Skeletal muscle satellite cell (primary cell): ENCODE data around the gene SYVN1. TPM values are rescaled to one million over a fixed set of nuclear protein-coding genes. Genes with fewer than 3 reads are reported as not detected.
"Not testable (repeated sequence)": the region's sequence is repeated elsewhere in the genome, so short reads cannot be mapped to it uniquely, and the experiment has no call there.

Experiments
- H3K27me3 ChIP-seq: 2 replicates; pipeline ENCODE4 v1.7.0; 2013; ENCODE audit warnings: low read length; ENCODE audit not compliant: control insufficient read depth, insufficient read depth
- H3K36me3 ChIP-seq: 2 replicates; pipeline ENCODE4 v1.7.0; 2013; ENCODE audit warnings: mild to moderate bottlenecking, control low read depth, low read length; ENCODE audit not compliant: insufficient read depth
- H3K4me1 ChIP-seq: 2 replicates; pipeline ENCODE4 v1.7.0; 2013; ENCODE audit warnings: low read length; ENCODE audit not compliant: control insufficient read depth, insufficient read depth
- H3K4me2 ChIP-seq: 2 replicates; pipeline ENCODE4 v1.7.0; 2013; ENCODE audit warnings: mild to moderate bottlenecking, low read length
- H3K4me3 ChIP-seq: 2 replicates; pipeline ENCODE4 v1.7.0; 2013; ENCODE audit warnings: low read length
- H3K9ac ChIP-seq: 2 replicates; pipeline ENCODE4 v1.7.0; 2013; ENCODE audit warnings: mild to moderate bottlenecking, low read depth, low read length, moderate library complexity
- H3K9me3 ChIP-seq: replicated peaks from 2 replicates; pipeline ENCODE4 v1.7.0; 2013; ENCODE audit warnings: mild to moderate bottlenecking, control low read depth, low read length
- total RNA-seq: library from RNA; depleted of rRNA; stranded (reverse); fragments of >200 nt; gene quantifications from 2 replicates; pipeline ENCODE4 v1.2.3, GENCODE V29; 2012; rRNA removed

SYVN1 gene
- total RNA-seq: 15.2 and 22.3 TPM in 2 replicates

- H3K27me3 ChIP-seq: no peaks in the 10 kb centered on the region
- H3K4me1 ChIP-seq: peaks cover 16% of the 10 kb centered on the region
- peak within 1 kb of the TSS; percentile 96 for H3K4me3 ChIP-seq
- H3K9me3 ChIP-seq: no peaks in the 10 kb centered on the region
- peaks cover 37% of the 10 kb centered on the region for H3K36me3 ChIP-seq
- peak within 1 kb of the TSS; percentile 98 for H3K9ac ChIP-seq
- peak within 1 kb of the TSS; percentile 91 for H3K4me2 ChIP-seq
These were observed at the start of gene SYVN1 for GRCh38 chr11:65134240-65134951. Gene SYVN1 (minus strand): TSS chr11:65134519. CDS start chr11:65133601, 918 bp downstream.

- Histone ChIP-seq H3K9me3 (no peaks in the 10 kb centered on the region), H3K27me3 (no peaks in the 10 kb centered on the region), H3K36me3 (peaks cover 44% of the 10 kb centered on the region), H3K4me3 (peak overlapping the region; percentile 100), H3K4me1 (peaks cover 20% of the 10 kb centered on the region), H3K4me2 (peak overlapping the region; percentile 96), H3K9ac (peak overlapping the region; percentile 97)
These were observed 49.0 kb upstream of the SYVN1 start for GRCh38 chr11:65183201-65183891.

- Histone ChIP-seq H3K36me3 (peaks cover 38% of the 10 kb centered on the region), H3K9ac (peak overlapping the region; percentile 97), H3K4me2 (peak overlapping the region; percentile 96), H3K4me1 (peaks cover 20% of the 10 kb centered on the region), H3K4me3 (peak overlapping the region; percentile 100), H3K9me3 (no peaks in the 10 kb centered on the region), H3K27me3 (no peaks in the 10 kb centered on the region)
These were observed 48.2 kb upstream of the SYVN1 start for GRCh38 chr11:65182258-65183170.

- no peaks in the 10 kb centered on the region for H3K27me3 ChIP-seq
- peak within 1 kb of the TSS; percentile 96 for H3K4me2 ChIP-seq
- H3K9me3 ChIP-seq: no peaks in the 10 kb centered on the region
- peaks cover 20% of the 10 kb centered on the region for H3K4me1 ChIP-seq
- peak within 1 kb of the TSS; percentile 100 for H3K4me3 ChIP-seq
- peaks cover 30% of the 10 kb centered on the region for H3K36me3 ChIP-seq
- peak within 1 kb of the TSS; percentile 97 for H3K9ac ChIP-seq
These were observed 47.4 kb upstream of the SYVN1 start, which contains the start of gene CAPN1 for GRCh38 chr11:65181569-65182257. Gene CAPN1 (plus strand): TSS chr11:65181928. CDS start chr11:65182702, 774 bp downstream.

- peaks cover 23% of the 10 kb centered on the region for H3K36me3 ChIP-seq
- H3K4me3 ChIP-seq: peak overlapping the region; percentile 100
- H3K9ac ChIP-seq: peak overlapping the region; percentile 97
- no peaks in the 10 kb centered on the region for H3K9me3 ChIP-seq
- H3K27me3 ChIP-seq: no peaks in the 10 kb centered on the region
- peaks cover 20% of the 10 kb centered on the region for H3K4me1 ChIP-seq
- H3K4me2 ChIP-seq: peak overlapping the region; percentile 96
These were observed 46.7 kb upstream of the SYVN1 start for GRCh38 chr11:65180877-65181568.

GRCh38 chr11:65174571-65175010, 40.3 kb upstream of the SYVN1 start:
- H3K4me2 ChIP-seq, H3K9me3 ChIP-seq, H3K4me3 ChIP-seq, H3K36me3 ChIP-seq, H3K9ac ChIP-seq, H3K4me1 ChIP-seq, H3K27me3 ChIP-seq: not testable (repeated sequence)

GRCh38 chr11:65172600-65172999, 38.3 kb upstream of the SYVN1 start:
- Histone ChIP-seq H3K27me3 (no peaks in the 10 kb centered on the region), H3K4me3 (no peak overlapping the region), H3K9ac (no peak overlapping the region), H3K9me3 (no peaks in the 10 kb centered on the region), H3K36me3 (no peaks in the 10 kb centered on the region), H3K4me2 (no peak overlapping the region), H3K4me1 (peaks cover 8% of the 10 kb centered on the region)

GRCh38 chr11:65170058-65170534, 35.8 kb upstream of the SYVN1 start, which contains the start of gene SPDYC:
Gene SPDYC (plus strand): TSS chr11:65170233. CDS start chr11:65171358, 1,125 bp downstream.
- Histone ChIP-seq H3K27me3 (no peaks in the 10 kb centered on the region), H3K4me1 (peaks cover 8% of the 10 kb centered on the region), H3K9me3 (no peaks in the 10 kb centered on the region), H3K9ac (peak within 1 kb of the TSS; percentile 43), H3K4me2 (no peak within 1 kb of the TSS), H3K4me3 (no peak within 1 kb of the TSS), H3K36me3 (no peaks in the 10 kb centered on the region)

GRCh38 chr11:65169164-65169641, 34.9 kb upstream of the SYVN1 start:
- H3K27me3 ChIP-seq: no peaks in the 10 kb centered on the region
- H3K4me3 ChIP-seq: no peak overlapping the region
- H3K4me2 ChIP-seq: no peak overlapping the region
- H3K9ac ChIP-seq: peak overlapping the region; percentile 43
- H3K36me3 ChIP-seq: no peaks in the 10 kb centered on the region
- peaks cover 8% of the 10 kb centered on the region for H3K4me1 ChIP-seq
- no peaks in the 10 kb centered on the region for H3K9me3 ChIP-seq

GRCh38 chr11:65167656-65168055, 33.3 kb upstream of the SYVN1 start:
- peaks cover 8% of the 10 kb centered on the region for H3K4me1 ChIP-seq

More at GRCh38 chr11:65167656-65168055, 33.3 kb upstream of the SYVN1 start:
- Histone ChIP-seq H3K9ac (no peak overlapping the region), H3K4me2 (no peak overlapping the region), H3K4me3 (no peak overlapping the region), H3K27me3 (no peaks in the 10 kb centered on the region), H3K36me3 (no peaks in the 10 kb centered on the region), H3K9me3 (no peaks in the 10 kb centered on the region)
